ENCODE results near the gene PTPRN2.
"Not testable (repeated sequence)": the region's sequence is repeated elsewhere in the genome, so short reads cannot be mapped to it uniquely, and the experiment has no call there.

Gene PTPRN2

GRCh38 chr7:157910045-157910444 lies 677.6 kb downstream of the PTPRN2 start:
- H3K79me2 ChIP-seq (ENCODE audit: control insufficient read depth, insufficient read depth, low read length); H3K27me3 ChIP-seq (ENCODE audit: insufficient read depth, low read length, poor library complexity); H3K79me1 ChIP-seq (ENCODE audit: low read length); H2BK15ac ChIP-seq (replicated peaks; ENCODE audit: low read depth); H3K9ac ChIP-seq (ENCODE audit: low read length); H3K4ac ChIP-seq (ENCODE audit: low read depth, low read length); H3K18ac ChIP-seq (ENCODE audit: low read length); H2BK5ac ChIP-seq (ENCODE audit: low read length); H3K23ac ChIP-seq (ENCODE audit: low read length); DNase-seq; H3K56ac ChIP-seq (ENCODE audit: low read length); H3K36me3 ChIP-seq (ENCODE audit: control insufficient read depth, insufficient read depth, low read length); H3K4me1 ChIP-seq (ENCODE audit: control insufficient read depth, low read depth, low read length); H4K8ac ChIP-seq (ENCODE audit: low read depth, low read length); H3K4me2 ChIP-seq (ENCODE audit: low read length); H3K4me3 ChIP-seq (ENCODE audit: low read length); H2BK120ac ChIP-seq (ENCODE audit: low read depth, low read length); H3K27ac ChIP-seq (ENCODE audit: low read depth, low read length); H4K5ac ChIP-seq (ENCODE audit: low read length); H2AK5ac ChIP-seq (ENCODE audit: low read length): not testable (repeated sequence)
- WGBS (ENCODE audit: extremely low coverage, insufficient coverage, low lambda C conversion rate), result no CpG with 5 or more reads among the region's 43 CpGs

GRCh38 chr7:157909370-157909769 lies 678.3 kb downstream of the PTPRN2 start:
- H3K36me3 ChIP-seq (ENCODE audit: control insufficient read depth, insufficient read depth, low read length), result no peaks in the 10 kb centered on the region
- no peak overlapping the region for H3K23ac ChIP-seq (ENCODE audit: low read length)
- no peak overlapping the region for H3K56ac ChIP-seq (ENCODE audit: low read length)
- no peak overlapping the region for H3K4me3 ChIP-seq (ENCODE audit: low read length)
- H3K4me1 ChIP-seq (ENCODE audit: control insufficient read depth, low read depth, low read length), result no peaks in the 10 kb centered on the region
- no peak overlapping the region for H3K27ac ChIP-seq (ENCODE audit: low read depth, low read length)
- H3K79me1 ChIP-seq (ENCODE audit: low read length), result no peaks in the 10 kb centered on the region
- no peaks in the 10 kb centered on the region for H3K27me3 ChIP-seq (ENCODE audit: insufficient read depth, low read length, poor library complexity)
- no peak overlapping the region for H2BK120ac ChIP-seq (ENCODE audit: low read depth, low read length)
- no peak overlapping the region for H3K9ac ChIP-seq (ENCODE audit: low read length)
- no CpG with 5 or more reads among the region's 8 CpGs for WGBS (ENCODE audit: extremely low coverage, insufficient coverage, low lambda C conversion rate)
- no peaks in the 10 kb centered on the region for H3K79me2 ChIP-seq (ENCODE audit: control insufficient read depth, insufficient read depth, low read length)
- DNase-seq, result no peak
- H2AK5ac ChIP-seq (ENCODE audit: low read length), result no peak overlapping the region
- no peak overlapping the region for H4K5ac ChIP-seq (ENCODE audit: low read length)
- no peak overlapping the region for H2BK5ac ChIP-seq (ENCODE audit: low read length)
- no peak overlapping the region for H3K4me2 ChIP-seq (ENCODE audit: low read length)
- H3K4ac ChIP-seq (ENCODE audit: low read depth, low read length), result no peak overlapping the region
- no peak overlapping the region for H2BK15ac ChIP-seq (replicated peaks; ENCODE audit: low read depth)
- H4K8ac ChIP-seq (ENCODE audit: low read depth, low read length), result no peak overlapping the region
- H3K18ac ChIP-seq (ENCODE audit: low read length), result no peak overlapping the region

GRCh38 chr7:157908006-157908782 lies 679.4 kb downstream of the PTPRN2 start:
- H2BK5ac ChIP-seq (ENCODE audit: low read length), result no peak overlapping the region
- H2AK5ac ChIP-seq (ENCODE audit: low read length), result no peak overlapping the region
- no peaks in the 10 kb centered on the region for H3K79me1 ChIP-seq (ENCODE audit: low read length)
- no peak overlapping the region for H3K4me2 ChIP-seq (ENCODE audit: low read length)
- no peak overlapping the region for H2BK120ac ChIP-seq (ENCODE audit: low read depth, low read length)
- H3K27ac ChIP-seq (ENCODE audit: low read depth, low read length), result no peak overlapping the region
- H4K8ac ChIP-seq (ENCODE audit: low read depth, low read length), result no peak overlapping the region
- H3K23ac ChIP-seq (ENCODE audit: low read length), result no peak overlapping the region
- WGBS (ENCODE audit: extremely low coverage, insufficient coverage, low lambda C conversion rate), result no CpG with 5 or more reads among the region's 31 CpGs
- no peak overlapping the region for H3K4ac ChIP-seq (ENCODE audit: low read depth, low read length)
- H3K79me2 ChIP-seq (ENCODE audit: control insufficient read depth, insufficient read depth, low read length), result no peaks in the 10 kb centered on the region
- H3K18ac ChIP-seq (ENCODE audit: low read length), result no peak overlapping the region
- no peaks in the 10 kb centered on the region for H3K4me1 ChIP-seq (ENCODE audit: control insufficient read depth, low read depth, low read length)
- H3K9ac ChIP-seq (ENCODE audit: low read length), result no peak overlapping the region
- H4K5ac ChIP-seq (ENCODE audit: low read length), result no peak overlapping the region
- H2BK15ac ChIP-seq (replicated peaks; ENCODE audit: low read depth), result no peak overlapping the region
- DNase-seq, result no peak
- H3K4me3 ChIP-seq (ENCODE audit: low read length), result no peak overlapping the region
- no peaks in the 10 kb centered on the region for H3K36me3 ChIP-seq (ENCODE audit: control insufficient read depth, insufficient read depth, low read length)
- H3K56ac ChIP-seq (ENCODE audit: low read length), result no peak overlapping the region
- H3K27me3 ChIP-seq (ENCODE audit: insufficient read depth, low read length, poor library complexity), result no peaks in the 10 kb centered on the region

GRCh38 chr7:157907091-157907490 lies 680.5 kb downstream of the PTPRN2 start:
- H3K4me2 ChIP-seq (ENCODE audit: low read length), result no peak overlapping the region
- H3K23ac ChIP-seq (ENCODE audit: low read length), result no peak overlapping the region
- no peak overlapping the region for H4K8ac ChIP-seq (ENCODE audit: low read depth, low read length)
- no peak overlapping the region for H3K4ac ChIP-seq (ENCODE audit: low read depth, low read length)
- H2AK5ac ChIP-seq (ENCODE audit: low read length), result no peak overlapping the region
- no peak overlapping the region for H3K56ac ChIP-seq (ENCODE audit: low read length)
- no peak overlapping the region for H3K4me3 ChIP-seq (ENCODE audit: low read length)
- H2BK15ac ChIP-seq (replicated peaks; ENCODE audit: low read depth), result no peak overlapping the region
- no peaks in the 10 kb centered on the region for H3K4me1 ChIP-seq (ENCODE audit: control insufficient read depth, low read depth, low read length)
- H3K79me2 ChIP-seq (ENCODE audit: control insufficient read depth, insufficient read depth, low read length), result no peaks in the 10 kb centered on the region
- no peaks in the 10 kb centered on the region for H3K79me1 ChIP-seq (ENCODE audit: low read length)
- no peak overlapping the region for H3K18ac ChIP-seq (ENCODE audit: low read length)
- no peaks in the 10 kb centered on the region for H3K36me3 ChIP-seq (ENCODE audit: control insufficient read depth, insufficient read depth, low read length)
- H4K5ac ChIP-seq (ENCODE audit: low read length), result no peak overlapping the region
- H3K27me3 ChIP-seq (ENCODE audit: insufficient read depth, low read length, poor library complexity), result no peaks in the 10 kb centered on the region
- no peak overlapping the region for H3K9ac ChIP-seq (ENCODE audit: low read length)
- H3K27ac ChIP-seq (ENCODE audit: low read depth, low read length), result no peak overlapping the region
- H2BK5ac ChIP-seq (ENCODE audit: low read length), result no peak overlapping the region
- DNase-seq, result no peak
- WGBS (ENCODE audit: extremely low coverage, insufficient coverage, low lambda C conversion rate), result no CpG with 5 or more reads among the region's 18 CpGs
- no peak overlapping the region for H2BK120ac ChIP-seq (ENCODE audit: low read depth, low read length)

GRCh38 chr7:157906583-157906982 lies 681.0 kb downstream of the PTPRN2 start:
- Histone ChIP-seq H2BK15ac (replicated peaks; ENCODE audit: low read depth) (no peak overlapping the region), H3K23ac (ENCODE audit: low read length) (no peak overlapping the region), H3K4me2 (ENCODE audit: low read length) (no peak overlapping the region), H2BK5ac (ENCODE audit: low read length) (no peak overlapping the region), H3K79me1 (ENCODE audit: low read length) (no peaks in the 10 kb centered on the region), H3K4me3 (ENCODE audit: low read length) (no peak overlapping the region), H3K27ac (ENCODE audit: low read depth, low read length) (no peak overlapping the region), H3K9ac (ENCODE audit: low read length) (no peak overlapping the region), H2BK120ac (ENCODE audit: low read depth, low read length) (no peak overlapping the region), H4K5ac (ENCODE audit: low read length) (no peak overlapping the region), H3K4ac (ENCODE audit: low read depth, low read length) (no peak overlapping the region), H3K27me3 (ENCODE audit: insufficient read depth, low read length, poor library complexity) (no peaks in the 10 kb centered on the region), H3K56ac (ENCODE audit: low read length) (no peak overlapping the region), H3K79me2 (ENCODE audit: control insufficient read depth, insufficient read depth, low read length) (no peaks in the 10 kb centered on the region), H2AK5ac (ENCODE audit: low read length) (no peak overlapping the region), H3K4me1 (ENCODE audit: control insufficient read depth, low read depth, low read length) (no peaks in the 10 kb centered on the region), H3K36me3 (ENCODE audit: control insufficient read depth, insufficient read depth, low read length) (no peaks in the 10 kb centered on the region), H3K18ac (ENCODE audit: low read length) (no peak overlapping the region), H4K8ac (ENCODE audit: low read depth, low read length) (no peak overlapping the region)
- no peak for DNase-seq
- WGBS (ENCODE audit: extremely low coverage, insufficient coverage, low lambda C conversion rate), result no CpG with 5 or more reads among the region's 7 CpGs
